MM.1S (cell line): ENCODE measurements around the gene ERF.

ENCODE experiments used
- EZH2 ChIP-seq: fragments of 300-600 bp; sonication (generic); optimal IDR thresholded peaks from 2 replicates; pipeline ENCODE3; 2017; ENCODE audit warnings: low read depth, mild to moderate bottlenecking, antibody characterized with exemption, low read length, mixed read lengths
- EZH2phosphoT487 ChIP-seq: fragments of 300-600 bp; sonication (generic); IDR thresholded peaks from 2 replicates; pipeline ENCODE4 v1.6.1; 2018; ENCODE audit warnings: antibody characterized with exemption, low read length
- TF ChIP-seq, protein P1 (sequence below): fragments of 300-600 bp; sonication (generic); IDR thresholded peaks from 2 replicates; pipeline ENCODE4 v1.5.1; 2016; ENCODE audit warnings: antibody characterized with exemption, low read length, mixed read lengths

DNA sequence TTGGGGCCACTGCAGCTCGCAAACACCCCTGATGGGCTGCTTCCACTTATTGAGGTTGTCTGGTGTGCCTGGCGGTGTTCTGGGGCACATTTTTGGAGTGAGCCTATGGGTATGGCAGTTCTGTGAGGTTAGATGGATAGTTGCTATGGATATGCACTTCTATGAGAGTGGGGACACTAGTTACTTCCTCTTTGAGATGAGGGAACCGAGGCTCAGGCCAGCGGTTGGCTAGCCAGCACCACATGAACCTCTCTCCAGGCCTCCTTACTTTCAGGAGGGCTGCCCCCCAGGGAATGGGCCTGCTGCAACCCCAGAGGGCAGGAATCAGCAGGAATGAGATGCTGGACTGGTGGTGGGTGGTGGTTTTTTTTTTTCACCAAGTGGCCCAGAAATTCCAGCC lies 33.5 kb upstream of the ERF start:
- TF ChIP-seq, protein P1, sequence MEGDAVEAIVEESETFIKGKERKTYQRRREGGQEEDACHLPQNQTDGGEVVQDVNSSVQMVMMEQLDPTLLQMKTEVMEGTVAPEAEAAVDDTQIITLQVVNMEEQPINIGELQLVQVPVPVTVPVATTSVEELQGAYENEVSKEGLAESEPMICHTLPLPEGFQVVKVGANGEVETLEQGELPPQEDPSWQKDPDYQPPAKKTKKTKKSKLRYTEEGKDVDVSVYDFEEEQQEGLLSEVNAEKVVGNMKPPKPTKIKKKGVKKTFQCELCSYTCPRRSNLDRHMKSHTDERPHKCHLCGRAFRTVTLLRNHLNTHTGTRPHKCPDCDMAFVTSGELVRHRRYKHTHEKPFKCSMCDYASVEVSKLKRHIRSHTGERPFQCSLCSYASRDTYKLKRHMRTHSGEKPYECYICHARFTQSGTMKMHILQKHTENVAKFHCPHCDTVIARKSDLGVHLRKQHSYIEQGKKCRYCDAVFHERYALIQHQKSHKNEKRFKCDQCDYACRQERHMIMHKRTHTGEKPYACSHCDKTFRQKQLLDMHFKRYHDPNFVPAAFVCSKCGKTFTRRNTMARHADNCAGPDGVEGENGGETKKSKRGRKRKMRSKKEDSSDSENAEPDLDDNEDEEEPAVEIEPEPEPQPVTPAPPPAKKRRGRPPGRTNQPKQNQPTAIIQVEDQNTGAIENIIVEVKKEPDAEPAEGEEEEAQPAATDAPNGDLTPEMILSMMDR: no peak
- TF ChIP-seq EZH2: no peak
- TF ChIP-seq EZH2phosphoT487: no peak
